Measurements from ENCODE around the gene HNF1B. TPM values are rescaled to one million over a fixed set of nuclear protein-coding genes. Genes with fewer than 3 reads are reported as not detected.

The HNF1B gene
- total and polyA plus RNA-seq, 2 donors (not counting 3 experiments of a cell fraction or from before 2014, with no cell fraction given) = not detected

DNA sequence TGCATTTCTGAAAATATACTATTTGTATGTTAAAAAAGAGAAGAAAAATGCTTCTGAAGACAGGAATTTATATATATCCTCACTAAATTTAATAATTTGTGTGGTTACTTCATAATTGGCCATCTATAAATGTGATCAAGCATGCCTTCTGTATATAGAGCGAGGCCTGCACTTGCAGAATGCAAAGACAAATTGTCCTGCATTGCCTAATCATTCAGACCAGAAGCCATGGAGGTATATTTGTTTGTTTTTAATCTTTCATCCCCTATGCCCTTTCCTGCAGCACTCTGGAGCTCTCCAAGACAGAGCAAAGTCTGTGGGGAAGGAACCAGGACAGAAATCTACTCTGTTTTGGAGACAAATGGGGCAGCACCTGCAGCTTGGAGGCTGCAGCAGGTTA is 77.8 kb downstream of the HNF1B start:
- CTCF ChIA-PET = interaction anchor here (0.9 to 1.2 kb wide), 2 partner anchors 18 kb away, joined by 3 read pairs; no protein-coding TSS in a partner anchor
- intact Hi-C loops (cut with micrococcal nuclease) = no loop called here
- TF ChIP-seq, protein P1, sequence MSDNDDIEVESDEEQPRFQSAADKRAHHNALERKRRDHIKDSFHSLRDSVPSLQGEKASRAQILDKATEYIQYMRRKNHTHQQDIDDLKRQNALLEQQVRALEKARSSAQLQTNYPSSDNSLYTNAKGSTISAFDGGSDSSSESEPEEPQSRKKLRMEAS (IDR thresholded peaks at IDR 0.05; ENCODE audit: insufficient read depth, insufficient read length) = no peak
- no peak for TF ChIP-seq EZH2 (IDR thresholded peaks at IDR 0.05; ENCODE audit: borderline replicate concordance, low read depth, low read length, severe bottlenecking)
- no peak for TF ChIP-seq FOS (IDR thresholded peaks at IDR 0.05; ENCODE audit: borderline replicate concordance, insufficient read depth, low read length)
- no peak for TF ChIP-seq MYC (IDR thresholded peaks at IDR 0.05; ENCODE audit: low read depth, low read length)
- no peak for TF ChIP-seq POLR2A (IDR thresholded peaks at IDR 0.05; ENCODE audit: low read depth, low read length)
- TF ChIP-seq, protein P2, sequence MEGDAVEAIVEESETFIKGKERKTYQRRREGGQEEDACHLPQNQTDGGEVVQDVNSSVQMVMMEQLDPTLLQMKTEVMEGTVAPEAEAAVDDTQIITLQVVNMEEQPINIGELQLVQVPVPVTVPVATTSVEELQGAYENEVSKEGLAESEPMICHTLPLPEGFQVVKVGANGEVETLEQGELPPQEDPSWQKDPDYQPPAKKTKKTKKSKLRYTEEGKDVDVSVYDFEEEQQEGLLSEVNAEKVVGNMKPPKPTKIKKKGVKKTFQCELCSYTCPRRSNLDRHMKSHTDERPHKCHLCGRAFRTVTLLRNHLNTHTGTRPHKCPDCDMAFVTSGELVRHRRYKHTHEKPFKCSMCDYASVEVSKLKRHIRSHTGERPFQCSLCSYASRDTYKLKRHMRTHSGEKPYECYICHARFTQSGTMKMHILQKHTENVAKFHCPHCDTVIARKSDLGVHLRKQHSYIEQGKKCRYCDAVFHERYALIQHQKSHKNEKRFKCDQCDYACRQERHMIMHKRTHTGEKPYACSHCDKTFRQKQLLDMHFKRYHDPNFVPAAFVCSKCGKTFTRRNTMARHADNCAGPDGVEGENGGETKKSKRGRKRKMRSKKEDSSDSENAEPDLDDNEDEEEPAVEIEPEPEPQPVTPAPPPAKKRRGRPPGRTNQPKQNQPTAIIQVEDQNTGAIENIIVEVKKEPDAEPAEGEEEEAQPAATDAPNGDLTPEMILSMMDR (IDR thresholded peaks at IDR 0.05; ENCODE audit: extremely low read depth in 1 of 2, insufficient read depth in 1 of 2, low read depth in 1 of 2, low read length in 2 of 2) = no peak
- no peak for TF ChIP-seq JUN (IDR thresholded peaks at IDR 0.05; ENCODE audit: borderline replicate concordance, insufficient read depth, insufficient read length, low read depth)
- no peak for TF ChIP-seq POLR2AphosphoS5 (IDR thresholded peaks at IDR 0.05; ENCODE audit: insufficient read depth, low read depth, low read length)
- TF ChIP-seq GATA2 (IDR thresholded peaks at IDR 0.05; ENCODE audit: insufficient read depth, insufficient read length, low read depth, low read length) = no peak
- no peaks in the 10 kb centered on the region for H3K4me1 ChIP-seq (ENCODE audit: control insufficient read depth, extremely low read depth, insufficient read depth, low read length)
- no peaks in the 10 kb centered on the region for H3K27me3 ChIP-seq (ENCODE audit: control insufficient read depth in 2 of 2, insufficient read depth in 2 of 2, low read length in 2 of 2)
- H3K27ac ChIP-seq (ENCODE audit: insufficient read depth, low read depth, low read length) = no peak overlapping the region
- no peaks in the 10 kb centered on the region for H3K9me3 ChIP-seq (replicated peaks; ENCODE audit: control insufficient read depth, insufficient read depth, low read length)
- H3K9ac ChIP-seq (replicated peaks; ENCODE audit: extremely low read depth, insufficient read depth, low read length) = no peak overlapping the region
- POLR2A ChIA-PET = no interaction called here
- H3K79me2 ChIP-seq (ENCODE audit: control insufficient read depth, insufficient read depth, low read length) = no peaks in the 10 kb centered on the region
- H3K9me1 ChIP-seq (replicated peaks; ENCODE audit: control insufficient read depth, extremely low read depth, insufficient read depth, low read length) = no peaks in the 10 kb centered on the region
- no peak overlapping the region for H3K4me2 ChIP-seq (ENCODE audit: insufficient read depth, low read length)
- DNase-seq (ENCODE audit: low read depth, low spot score) (no peak), FAIRE-seq (no peak)
- dilution Hi-C loops (cut with MboI; ENCODE audit: extremely low pct_ligation_motif_present, low sequenced_read_pairs) = no loop called here
- H4K20me1 ChIP-seq (replicated peaks; ENCODE audit: control insufficient read depth, extremely low read depth, insufficient read depth, low read length) = no peaks in the 10 kb centered on the region
- H3K4me3 ChIP-seq (replicated peaks in 1 of 3; ENCODE audit: insufficient read depth in 1 of 3, low read depth in 1 of 3, low read length in 3 of 3) = no peak overlapping the region
- BruUV-seq (replicated peaks) = no TSS peak
- H3K36me3 ChIP-seq (ENCODE audit: control insufficient read depth in 2 of 2, extremely low read depth in 1 of 2, insufficient read depth in 2 of 2, low read length in 2 of 2) = no peaks in the 10 kb centered on the region
- no peak overlapping the region for H2AFZ ChIP-seq (ENCODE audit: low read depth, low read length)

Measured in endothelial cell of umbilical vein (primary cell).